Keratinocyte (primary cell): ENCODE results near the gene HOXA11.

Experiments used
- CTCF ChIP-seq, 3 experiments: IDR thresholded peaks in 1 of 3; conservative IDR thresholded peaks in 1 of 3; optimal IDR thresholded peaks in 1 of 3; 2 replicates in 2 of 3; 3 replicates in 1 of 3; pipeline versions ENCODE3 to v1.5.1; 2011; ENCODE audit warnings: low read length in 3 of 3, mild to moderate bottlenecking in 3 of 3, moderate library complexity in 2 of 3, control low read depth in 1 of 3, inconsistent platforms in 1 of 3; ENCODE audit not compliant: insufficient read depth in 2 of 3; ENCODE audit errors: extremely low read depth in 1 of 3
- EZH2 ChIP-seq: IDR thresholded peaks from one replicate; pipeline ENCODE4 v1.6.1; 2012; ENCODE audit warnings: inconsistent platforms, mild to moderate bottlenecking, low read length, moderate library complexity

- no peak for TF ChIP-seq CTCF (optimal IDR thresholded peaks at IDR 0.05 in 1 of 3, IDR thresholded peaks at IDR 0.05 in 1 of 3, conservative IDR thresholded peaks at IDR 0.05 in 1 of 3; ENCODE audit: extremely low read depth in 1 of 3, insufficient read depth in 2 of 3, low read length in 3 of 3)
- no peak for TF ChIP-seq EZH2
Measured at GRCh38 chr7:27153526-27153925, 31.5 kb downstream of the HOXA11 start.
